SK-N-SH (cell line): ENCODE data around the gene CD36. TPM values are rescaled to one million over a fixed set of nuclear protein-coding genes. Genes with fewer than 3 reads are reported as not detected.

Experiments
- CTCF ChIA-PET: fragments of 300-600, 350-600 bp; formaldehyde crosslinking; extraction: SDS; loops from one replicate; lab custom pipeline; 2021; lab: Yijun Ruan, JAX
- POLR2A ChIA-PET: fragments of 350-600 bp; sonication (Branson Sonifier 250); formaldehyde crosslinking; extraction: SDS; loops from one replicate; lab custom pipeline; 2020; ENCODE audit warnings: antibody characterized with exemption, inconsistent platforms; lab: Yijun Ruan, JAX
- DNase-seq: peaks from one replicate; pipeline ENCODE4 v3.0.0; 2012
- H2AFZ ChIP-seq: fragments of 200-600 bp; sonication (generic); 2 replicates; pipeline ENCODE4 v1.8.1; 2016; ENCODE audit warnings: antibody characterized with exemption, mild to moderate bottlenecking, low read depth
- H3F3A ChIP-seq: fragments of 200-600 bp; sonication (generic); replicated peaks from 2 replicates; pipeline ENCODE3; 2016; ENCODE audit warnings: antibody characterized with exemption, mild to moderate bottlenecking; ENCODE audit not compliant: insufficient read depth
- H3K27ac ChIP-seq, 2 experiments: fragments of 200-500 bp in 1 of 2; fragments of 200-600 bp in 1 of 2; sonication (Bioruptor generic) in 1 of 2; sonication (generic), shearing (Covaris generic) in 1 of 2; 2 replicates each; pipeline versions ENCODE4 v1.5.1 to v1.6.1; 2014 to 2016; ENCODE audit warnings: low read depth in 2 of 2, inconsistent platforms in 1 of 2, low read length in 1 of 2, mild to moderate bottlenecking in 1 of 2, mixed read lengths in 1 of 2
- H3K27me3 ChIP-seq: fragments of 200-600 bp; sonication (generic), shearing (Covaris generic); 2 replicates; pipeline ENCODE4 v1.6.1; 2016; ENCODE audit warnings: mixed run types; ENCODE audit not compliant: insufficient read depth
- H3K36me3 ChIP-seq, 2 experiments: fragments of 200-500 bp in 1 of 2; fragments of 200-600 bp in 1 of 2; sonication (Bioruptor generic) in 1 of 2; sonication (generic) in 1 of 2; replicated peaks in 1 of 2; 2 replicates each; pipeline versions ENCODE3 to v1.5.1; 2014 to 2016; ENCODE audit warnings: low read length in 1 of 2, mild to moderate bottlenecking in 1 of 2; ENCODE audit not compliant: insufficient read depth in 2 of 2, control insufficient read depth in 1 of 2
- H3K4me1 ChIP-seq, 2 experiments: fragments of 200-500 bp in 1 of 2; fragments of 200-600 bp in 1 of 2; sonication (Bioruptor generic) in 1 of 2; sonication (generic), shearing (Covaris generic) in 1 of 2; 2 replicates each; pipeline versions ENCODE4 v1.5.1 to v1.6.1; 2014 to 2016; ENCODE audit warnings: low read depth in 1 of 2, low read length in 1 of 2, mixed run types in 1 of 2; ENCODE audit not compliant: insufficient read depth in 2 of 2, control insufficient read depth in 1 of 2
- H3K4me2 ChIP-seq: fragments of 200-600 bp; sonication (generic), shearing (Covaris generic); 2 replicates; pipeline ENCODE4 v1.6.1; 2017; ENCODE audit warnings: mixed run types
- H3K4me3 ChIP-seq, 2 experiments: fragments of 200-500 bp in 1 of 2; fragments of 200-600 bp in 1 of 2; sonication (Bioruptor generic) in 1 of 2; sonication (generic), shearing (Covaris generic) in 1 of 2; 2 replicates each; pipeline versions ENCODE4 v1.5.1 to v1.8.1; 2014 to 2016; ENCODE audit warnings: low read depth in 2 of 2, inconsistent platforms in 1 of 2, low read length in 1 of 2, mild to moderate bottlenecking in 1 of 2, mixed read lengths in 1 of 2, moderate library complexity in 1 of 2
- H3K79me2 ChIP-seq: fragments of 200-600 bp; sonication (generic); 2 replicates; pipeline ENCODE4 v1.8.1; 2017; ENCODE audit warnings: mild to moderate bottlenecking; ENCODE audit not compliant: insufficient read depth
- H3K9ac ChIP-seq: fragments of 200-600 bp; sonication (generic); 2 replicates; pipeline ENCODE4 v1.6.1; 2017; ENCODE audit warnings: mixed run types
- H3K9me2 ChIP-seq: fragments of 200-600 bp; sonication (generic); 2 replicates; pipeline ENCODE4 v1.6.1; 2017; ENCODE audit warnings: mixed run types
- H3K9me3 ChIP-seq: fragments of 200-600 bp; sonication (generic); 2 replicates; pipeline ENCODE4 v1.6.1; 2017; ENCODE audit warnings: mixed run types, mild to moderate bottlenecking, moderate library complexity
- H4K20me1 ChIP-seq: fragments of 200-600 bp; sonication (generic); 2 replicates; pipeline ENCODE4 v1.6.1; 2017; ENCODE audit warnings: mild to moderate bottlenecking, mixed run types; ENCODE audit not compliant: insufficient read depth
- NFIC ChIP-seq: IDR thresholded peaks from 2 replicates; pipeline ENCODE4 v1.4.0; 2012; ENCODE audit warnings: borderline replicate concordance
- POLR2AphosphoS5 ChIP-seq: IDR thresholded peaks from 2 replicates; pipeline ENCODE4 v1.6.1; 2012; ENCODE audit warnings: low read depth, low read length
- RAD21 ChIP-seq: IDR thresholded peaks from 2 replicates; pipeline ENCODE4 v1.6.1; 2012; ENCODE audit warnings: mild to moderate bottlenecking, low read length
- RCOR1 ChIP-seq: fragments of 150-350 bp; IDR thresholded peaks from 2 replicates; pipeline ENCODE4 v1.6.1; 2017; ENCODE audit warnings: antibody characterized with exemption, low read length
- TCF12 ChIP-seq: IDR thresholded peaks from 2 replicates; pipeline ENCODE4 v1.4.0; 2012
- whole genome bisulfite sequencing: methylation state at CpG from one replicate; pipeline ENCODE4 v1.1.6; 2017; ENCODE audit warnings: low lambda C conversion rate; 5-methylcytosine and 5-hydroxymethylcytosine counted together
- polyA plus RNA-seq, 3 experiments: library from polyadenylated mRNA; depleted of rRNA; stranded (reverse); fragments of >200 nt; gene quantifications; 2 replicates each; pipeline ENCODE4 v1.2.3, GENCODE V29; 2012
- TF ChIP-seq, protein P1 (sequence below): fragments of 200-600 bp; sonication (generic); IDR thresholded peaks from 2 replicates; pipeline ENCODE4 v1.6.1; 2017; ENCODE audit warnings: antibody characterized with exemption, mild to moderate bottlenecking, moderate library complexity
- TF ChIP-seq, protein P2 (sequence below): fragments of 150-350 bp; IDR thresholded peaks from 2 replicates; pipeline ENCODE4 v1.6.1; 2017; ENCODE audit warnings: antibody characterized with exemption, low read length, low read depth, borderline replicate concordance
- TF ChIP-seq, protein P3 (sequence below): IDR thresholded peaks from 2 replicates; pipeline ENCODE4 v1.4.0; 2012; ENCODE audit warnings: low read depth, borderline replicate concordance

Gene CD36
- polyA plus RNA-seq, 1 of the 3 experiments (the other 2 are of a cell fraction) = 0.10 TPM

DNA sequence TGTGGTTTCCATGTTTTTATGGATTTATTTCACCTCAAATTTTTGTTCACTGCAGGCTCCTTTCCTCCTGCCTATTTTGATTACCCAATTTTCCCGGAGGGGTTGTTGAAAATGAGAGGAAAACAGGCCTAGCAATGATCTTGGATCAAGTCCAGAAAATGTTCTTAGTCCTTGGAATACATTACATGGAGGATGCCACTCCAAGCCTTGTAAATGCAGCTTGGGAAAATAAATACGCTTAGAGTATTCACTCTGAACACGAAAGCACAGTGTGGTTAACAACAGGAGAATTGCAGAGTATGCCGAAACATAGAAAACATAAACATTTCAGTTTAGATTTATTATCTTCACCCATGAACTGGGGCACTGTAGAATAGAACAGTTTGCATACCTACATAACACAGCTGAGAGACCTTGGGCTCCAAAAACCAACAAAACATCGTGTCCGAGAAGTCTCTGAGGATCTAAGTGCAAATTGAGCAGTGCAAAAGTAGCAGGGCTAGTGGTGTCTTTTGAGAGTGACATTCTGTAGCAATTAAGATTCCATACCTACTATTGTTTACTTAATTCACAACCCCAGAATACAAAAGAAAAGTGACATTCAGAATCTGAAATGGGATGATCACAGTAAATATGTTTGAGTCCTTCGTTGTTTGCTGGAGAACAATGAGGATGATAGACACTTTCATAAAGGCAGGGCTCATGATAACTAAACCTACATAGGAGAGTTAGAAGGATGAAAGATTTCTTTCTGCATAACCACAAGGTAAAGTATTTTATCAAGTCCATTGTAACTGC lies 7.6 kb upstream of the CD36 start:
- H3K4me2 ChIP-seq = no peak overlapping the region
- CTCF ChIA-PET = no interaction called here
- TF ChIP-seq POLR2AphosphoS5 (no peak), NFIC (0 out of 2 replicates have a peak, but pooled peaks have one; percentile 12)
- no peaks in the 10 kb centered on the region for H3K79me2 ChIP-seq
- no peaks in the 10 kb centered on the region for H3K27me3 ChIP-seq
- no peaks in the 10 kb centered on the region for H3K9me3 ChIP-seq
- 90% methylated on average over 7 of the region's 7 CpGs for WGBS
- H3F3A ChIP-seq = no peaks in the 10 kb centered on the region
- H3K36me3 ChIP-seq = no peaks in the 10 kb centered on the region
- 0 out of 2 replicates have a peak, but pooled peaks cover 4% of the 10 kb centered on the region for H3K9me2 ChIP-seq
- H3K9ac ChIP-seq = no peak overlapping the region
- H4K20me1 ChIP-seq = no peaks in the 10 kb centered on the region
- H2AFZ ChIP-seq = no peak overlapping the region
- no peak overlapping the region for H3K4me3 ChIP-seq
- POLR2A ChIA-PET = no interaction called here
- H3K27ac ChIP-seq = no peak overlapping the region
- peaks cover under 1 to 4% of the 10 kb centered on the region in 2 experiments; a peak in 2 of 4 replicates for H3K4me1 ChIP-seq
- DNase-seq = no peak

DNA sequence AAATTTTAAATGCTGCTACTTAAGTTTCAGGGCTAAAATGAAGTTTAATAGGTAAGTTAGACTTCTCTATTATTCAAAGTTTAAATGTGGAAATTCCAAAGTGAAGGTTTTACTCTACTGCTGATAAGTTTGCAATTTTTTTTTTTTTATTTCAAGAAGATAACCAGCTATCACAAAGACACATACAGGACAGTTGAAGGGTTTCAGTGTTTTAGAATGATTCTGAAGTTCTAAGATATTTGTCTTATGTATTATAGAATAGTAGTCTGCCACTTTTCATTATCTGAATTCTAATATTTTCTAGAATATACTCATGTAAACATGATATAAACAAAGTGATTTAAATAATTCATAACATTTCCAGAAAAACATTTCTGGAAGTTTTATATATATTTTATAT lies 7.0 kb upstream of the CD36 start:
- no peak overlapping the region for H2AFZ ChIP-seq
- POLR2A ChIA-PET = no interaction called here
- no peaks in the 10 kb centered on the region for H3K79me2 ChIP-seq
- no peaks in the 10 kb centered on the region for H3K27me3 ChIP-seq
- H3K4me3 ChIP-seq = no peak overlapping the region
- DNase-seq = no peak
- no peak for TF ChIP-seq POLR2AphosphoS5
- TF ChIP-seq, protein P1, sequence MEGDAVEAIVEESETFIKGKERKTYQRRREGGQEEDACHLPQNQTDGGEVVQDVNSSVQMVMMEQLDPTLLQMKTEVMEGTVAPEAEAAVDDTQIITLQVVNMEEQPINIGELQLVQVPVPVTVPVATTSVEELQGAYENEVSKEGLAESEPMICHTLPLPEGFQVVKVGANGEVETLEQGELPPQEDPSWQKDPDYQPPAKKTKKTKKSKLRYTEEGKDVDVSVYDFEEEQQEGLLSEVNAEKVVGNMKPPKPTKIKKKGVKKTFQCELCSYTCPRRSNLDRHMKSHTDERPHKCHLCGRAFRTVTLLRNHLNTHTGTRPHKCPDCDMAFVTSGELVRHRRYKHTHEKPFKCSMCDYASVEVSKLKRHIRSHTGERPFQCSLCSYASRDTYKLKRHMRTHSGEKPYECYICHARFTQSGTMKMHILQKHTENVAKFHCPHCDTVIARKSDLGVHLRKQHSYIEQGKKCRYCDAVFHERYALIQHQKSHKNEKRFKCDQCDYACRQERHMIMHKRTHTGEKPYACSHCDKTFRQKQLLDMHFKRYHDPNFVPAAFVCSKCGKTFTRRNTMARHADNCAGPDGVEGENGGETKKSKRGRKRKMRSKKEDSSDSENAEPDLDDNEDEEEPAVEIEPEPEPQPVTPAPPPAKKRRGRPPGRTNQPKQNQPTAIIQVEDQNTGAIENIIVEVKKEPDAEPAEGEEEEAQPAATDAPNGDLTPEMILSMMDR = no peak
- TF ChIP-seq, protein P2, sequence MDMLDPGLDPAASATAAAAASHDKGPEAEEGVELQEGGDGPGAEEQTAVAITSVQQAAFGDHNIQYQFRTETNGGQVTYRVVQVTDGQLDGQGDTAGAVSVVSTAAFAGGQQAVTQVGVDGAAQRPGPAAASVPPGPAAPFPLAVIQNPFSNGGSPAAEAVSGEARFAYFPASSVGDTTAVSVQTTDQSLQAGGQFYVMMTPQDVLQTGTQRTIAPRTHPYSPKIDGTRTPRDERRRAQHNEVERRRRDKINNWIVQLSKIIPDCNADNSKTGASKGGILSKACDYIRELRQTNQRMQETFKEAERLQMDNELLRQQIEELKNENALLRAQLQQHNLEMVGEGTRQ = no peak
- no peak for TF ChIP-seq TCF12
- no peak for TF ChIP-seq RAD21
- TF ChIP-seq RCOR1 = no peak
- H3K9me3 ChIP-seq = no peaks in the 10 kb centered on the region
- CTCF ChIA-PET = interaction anchor here (1.3 kb wide), 1 partner anchor 839 kb away, joined by 3 read pairs; no protein-coding TSS in a partner anchor
- no peak overlapping the region for H3K27ac ChIP-seq
- no peak overlapping the region for H3K4me2 ChIP-seq
- no peaks in the 10 kb centered on the region for H3K36me3 ChIP-seq
- H3K4me1 ChIP-seq = peaks cover 3 to 4% of the 10 kb centered on the region in 2 experiments; a peak in 2 of 4 replicates
- no peaks in the 10 kb centered on the region for H3F3A ChIP-seq
- H4K20me1 ChIP-seq = no peaks in the 10 kb centered on the region
- 0 out of 2 replicates have a peak, but pooled peaks cover 4% of the 10 kb centered on the region for H3K9me2 ChIP-seq
- no peak overlapping the region for H3K9ac ChIP-seq

DNA sequence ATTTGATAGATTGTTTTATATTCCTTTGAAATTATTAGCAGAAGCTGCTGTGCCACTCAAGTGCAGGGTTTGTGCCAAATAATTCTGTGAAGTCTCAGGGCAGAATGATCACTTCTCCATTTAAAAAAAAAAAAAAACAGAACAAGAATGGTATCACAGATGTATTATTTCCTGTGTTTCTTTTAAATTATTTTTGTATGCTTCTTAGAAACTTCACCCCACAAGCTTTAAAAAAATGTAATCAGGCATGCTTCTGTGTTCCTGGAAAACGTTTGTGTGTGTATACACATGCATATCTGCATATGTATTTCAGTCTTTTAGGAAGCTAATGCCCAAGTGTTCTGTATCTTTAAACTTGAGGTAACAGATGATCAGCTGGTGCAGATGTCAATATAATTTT lies 6.3 kb upstream of the CD36 start:
- no peaks in the 10 kb centered on the region for H3K9me3 ChIP-seq
- peaks cover 3 to 4% of the 10 kb centered on the region in 2 experiments; a peak in 2 of 4 replicates for H3K4me1 ChIP-seq
- no peak for DNase-seq
- H3K4me2 ChIP-seq = no peak overlapping the region
- H3K27ac ChIP-seq = no peak overlapping the region
- H3K79me2 ChIP-seq = no peaks in the 10 kb centered on the region
- no peak overlapping the region for H3K9ac ChIP-seq
- H3K36me3 ChIP-seq = no peaks in the 10 kb centered on the region
- no peaks in the 10 kb centered on the region for H4K20me1 ChIP-seq
- 54% methylated on average over 1 of the region's 1 CpG for WGBS
- TF ChIP-seq, protein P3, sequence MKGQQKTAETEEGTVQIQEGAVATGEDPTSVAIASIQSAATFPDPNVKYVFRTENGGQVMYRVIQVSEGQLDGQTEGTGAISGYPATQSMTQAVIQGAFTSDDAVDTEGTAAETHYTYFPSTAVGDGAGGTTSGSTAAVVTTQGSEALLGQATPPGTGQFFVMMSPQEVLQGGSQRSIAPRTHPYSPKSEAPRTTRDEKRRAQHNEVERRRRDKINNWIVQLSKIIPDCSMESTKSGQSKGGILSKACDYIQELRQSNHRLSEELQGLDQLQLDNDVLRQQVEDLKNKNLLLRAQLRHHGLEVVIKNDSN = no peak
- TF ChIP-seq, protein P2 = no peak
- no peak overlapping the region for H3K4me3 ChIP-seq
- H2AFZ ChIP-seq = no peak overlapping the region; the same call in 1 of the 2 replicates
- no peaks in the 10 kb centered on the region for H3F3A ChIP-seq
- no peaks in the 10 kb centered on the region for H3K27me3 ChIP-seq
- POLR2A ChIA-PET = no interaction called here
- CTCF ChIA-PET = interaction anchor here (0.7 to 1.3 kb wide), 2 partner anchors 27 to 838 kb away, joined by 3 read pairs; no protein-coding TSS in a partner anchor
- H3K9me2 ChIP-seq = 0 out of 2 replicates have a peak, but pooled peaks cover 4% of the 10 kb centered on the region
